ENCODE measurements around the gene FGF1. TPM values are rescaled to one million over a fixed set of nuclear protein-coding genes. Genes with fewer than 3 reads are reported as not detected.

FGF1 gene
- total RNA-seq, 1 donor from 2014 or later, result not detected

DNA sequence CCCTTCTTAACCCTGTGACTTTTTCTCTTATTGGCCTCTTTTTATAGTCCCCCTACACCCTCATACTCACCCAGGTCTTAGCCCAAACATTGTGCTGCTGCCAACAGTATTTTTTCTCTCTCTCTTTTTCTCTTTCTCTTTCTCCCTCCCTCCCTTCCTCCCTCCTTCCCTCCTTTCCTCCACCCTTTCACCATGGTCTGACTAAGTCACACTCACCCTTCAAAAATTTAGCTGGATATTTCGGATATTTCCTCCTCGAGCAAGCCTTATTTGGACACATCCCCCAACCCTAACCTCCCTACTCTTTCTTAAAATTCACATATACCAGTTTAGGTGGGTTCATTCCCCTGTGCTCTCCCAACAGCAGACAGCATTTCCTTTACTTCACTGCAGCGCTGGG, 64.7 kb downstream of the FGF1 start:
- H3K4me3 Mint-ChIP-seq (ENCODE audit: low read depth), result no peak overlapping the region
- H3K36me3 Mint-ChIP-seq (ENCODE audit: insufficient read depth), result peaks cover 1% of the 10 kb centered on the region
- peaks cover 3% of the 10 kb centered on the region for H3K27me3 Mint-ChIP-seq
- DNase-seq (ENCODE audit: low spot score, unreplicated experiment), result no peak
- no peaks in the 10 kb centered on the region for H3K4me1 Mint-ChIP-seq (ENCODE audit: low read depth)
- no peaks in the 10 kb centered on the region for H3K9me3 Mint-ChIP-seq (ENCODE audit: low read depth)
- TF ChIP-seq, protein P1, sequence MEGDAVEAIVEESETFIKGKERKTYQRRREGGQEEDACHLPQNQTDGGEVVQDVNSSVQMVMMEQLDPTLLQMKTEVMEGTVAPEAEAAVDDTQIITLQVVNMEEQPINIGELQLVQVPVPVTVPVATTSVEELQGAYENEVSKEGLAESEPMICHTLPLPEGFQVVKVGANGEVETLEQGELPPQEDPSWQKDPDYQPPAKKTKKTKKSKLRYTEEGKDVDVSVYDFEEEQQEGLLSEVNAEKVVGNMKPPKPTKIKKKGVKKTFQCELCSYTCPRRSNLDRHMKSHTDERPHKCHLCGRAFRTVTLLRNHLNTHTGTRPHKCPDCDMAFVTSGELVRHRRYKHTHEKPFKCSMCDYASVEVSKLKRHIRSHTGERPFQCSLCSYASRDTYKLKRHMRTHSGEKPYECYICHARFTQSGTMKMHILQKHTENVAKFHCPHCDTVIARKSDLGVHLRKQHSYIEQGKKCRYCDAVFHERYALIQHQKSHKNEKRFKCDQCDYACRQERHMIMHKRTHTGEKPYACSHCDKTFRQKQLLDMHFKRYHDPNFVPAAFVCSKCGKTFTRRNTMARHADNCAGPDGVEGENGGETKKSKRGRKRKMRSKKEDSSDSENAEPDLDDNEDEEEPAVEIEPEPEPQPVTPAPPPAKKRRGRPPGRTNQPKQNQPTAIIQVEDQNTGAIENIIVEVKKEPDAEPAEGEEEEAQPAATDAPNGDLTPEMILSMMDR (IDR thresholded peaks at IDR 0.05; ENCODE audit: unreplicated experiment), result no peak
- H3K27ac Mint-ChIP-seq, result no peak overlapping the region

DNA sequence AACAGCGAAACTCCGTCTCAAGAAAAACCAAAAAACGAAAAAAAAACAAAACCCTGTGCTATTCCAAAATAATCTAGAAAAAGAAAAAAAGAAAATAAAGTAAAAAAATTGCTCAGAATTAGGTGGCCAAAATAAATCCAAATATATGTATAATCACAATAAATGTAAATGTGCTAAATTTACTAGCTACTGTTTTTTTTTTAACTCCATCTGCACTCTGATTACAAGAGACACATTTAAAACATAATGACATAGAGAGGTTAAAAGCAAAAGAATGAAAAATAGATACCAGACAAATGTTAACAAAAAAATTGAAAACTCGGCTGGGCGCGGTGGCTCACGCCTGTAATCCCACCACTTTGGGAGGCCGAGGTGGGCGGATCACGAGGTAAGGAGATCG, 66.1 kb downstream of the FGF1 start:
- TF ChIP-seq, protein P1 (IDR thresholded peaks at IDR 0.05; ENCODE audit: unreplicated experiment), result no peak
- Mint-ChIP-seq H3K27me3 (peaks cover 3% of the 10 kb centered on the region), H3K36me3 (ENCODE audit: insufficient read depth) (peaks cover 1% of the 10 kb centered on the region), H3K4me3 (ENCODE audit: low read depth) (no peak overlapping the region), H3K27ac (no peak overlapping the region), H3K9me3 (ENCODE audit: low read depth) (no peaks in the 10 kb centered on the region), H3K4me1 (ENCODE audit: low read depth) (no peaks in the 10 kb centered on the region)
- DNase-seq (ENCODE audit: low spot score, unreplicated experiment), result no peak

DNA sequence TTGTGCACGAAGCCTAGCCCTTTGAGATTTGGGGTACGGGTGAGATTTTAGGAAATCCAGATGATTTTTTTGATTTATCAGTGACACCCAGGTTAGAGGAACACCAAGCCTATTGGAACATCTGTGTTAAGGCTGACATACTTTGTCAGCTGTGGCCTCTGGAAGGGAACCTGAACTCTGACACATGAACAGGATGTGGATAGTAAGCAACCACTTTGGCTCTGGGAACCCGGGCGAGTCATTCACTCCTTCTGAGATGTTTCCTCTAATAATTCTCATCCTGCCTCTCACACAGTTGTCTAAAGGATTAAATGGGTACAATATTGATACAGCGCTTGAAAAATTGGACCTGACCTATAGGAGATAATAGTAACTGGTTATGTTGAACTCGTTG, 67.8 kb downstream of the FGF1 start:
- Mint-ChIP-seq H3K9me3 (ENCODE audit: low read depth) (no peaks in the 10 kb centered on the region), H3K4me1 (ENCODE audit: low read depth) (no peaks in the 10 kb centered on the region), H3K36me3 (ENCODE audit: insufficient read depth) (peaks cover 1% of the 10 kb centered on the region), H3K4me3 (ENCODE audit: low read depth) (no peak overlapping the region), H3K27me3 (no peaks in the 10 kb centered on the region), H3K27ac (no peak overlapping the region)
- DNase-seq (ENCODE audit: low spot score, unreplicated experiment), result no peak
- TF ChIP-seq, protein P1 (IDR thresholded peaks at IDR 0.05; ENCODE audit: unreplicated experiment), result no peak

DNA sequence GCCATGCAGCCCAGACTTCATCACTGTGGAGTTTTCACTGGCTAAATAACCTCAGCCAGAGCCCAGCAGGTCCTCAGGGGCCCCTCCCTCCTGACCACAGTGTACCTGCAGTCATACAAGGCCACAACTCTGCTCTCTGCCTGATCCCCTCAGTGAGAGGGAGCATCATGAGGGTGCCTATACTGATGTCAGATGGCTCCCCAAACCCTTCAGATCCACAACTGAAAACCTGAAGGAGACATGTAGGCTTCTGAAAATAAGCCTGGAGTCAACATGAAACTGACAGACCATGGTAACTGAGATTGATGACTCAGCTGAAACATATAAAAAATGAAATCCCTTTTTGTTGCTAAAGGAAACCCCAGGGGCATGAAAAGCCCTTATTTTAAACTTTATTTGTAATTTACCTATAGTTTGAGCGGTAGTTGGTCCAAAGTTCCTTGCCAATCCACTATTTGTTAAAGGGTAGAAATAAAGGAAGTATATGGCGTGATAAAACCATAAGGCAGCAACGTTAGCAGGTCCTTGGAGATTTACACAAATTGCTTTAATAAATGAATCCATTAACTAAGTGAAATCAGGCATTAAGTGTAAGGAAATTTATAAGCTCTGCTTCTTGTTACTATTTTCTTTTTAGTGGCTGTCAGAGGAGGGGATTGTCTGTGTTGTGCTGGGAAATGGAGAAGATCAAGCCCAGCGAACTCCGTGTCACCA, 68.3 kb downstream of the FGF1 start:
- TF ChIP-seq, protein P1 (IDR thresholded peaks at IDR 0.05; ENCODE audit: unreplicated experiment), result no peak
- peaks cover 1% of the 10 kb centered on the region for H3K36me3 Mint-ChIP-seq (ENCODE audit: insufficient read depth)
- H3K27me3 Mint-ChIP-seq, result peaks cover 5% of the 10 kb centered on the region
- no peaks in the 10 kb centered on the region for H3K9me3 Mint-ChIP-seq (ENCODE audit: low read depth)
- H3K4me3 Mint-ChIP-seq (ENCODE audit: low read depth), result no peak overlapping the region
- DNase-seq (ENCODE audit: low spot score, unreplicated experiment), result no peak
- H3K4me1 Mint-ChIP-seq (ENCODE audit: low read depth), result no peaks in the 10 kb centered on the region
- H3K27ac Mint-ChIP-seq, result no peak overlapping the region

DNA sequence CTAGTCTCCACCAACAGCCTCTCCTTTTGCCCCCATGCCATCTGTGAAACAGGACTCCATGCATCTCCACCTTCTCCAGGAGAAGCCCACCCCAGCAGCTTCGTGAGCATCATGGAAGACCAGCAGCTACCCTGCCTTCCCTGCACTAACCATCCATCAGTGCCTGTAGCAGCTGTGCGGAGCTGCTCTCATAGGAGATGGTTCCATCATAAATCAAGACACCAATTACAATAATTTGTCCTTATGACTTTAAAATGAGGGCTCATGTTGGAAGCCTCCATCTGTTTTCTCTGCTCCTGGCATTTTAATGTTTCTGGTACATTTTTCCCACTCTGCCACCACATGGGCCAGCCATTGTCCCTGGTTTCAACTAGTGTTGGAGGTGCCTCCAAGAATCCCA, 69.9 kb downstream of the FGF1 start:
- peaks cover 12% of the 10 kb centered on the region for H3K27me3 Mint-ChIP-seq
- H3K4me3 Mint-ChIP-seq (ENCODE audit: low read depth), result no peak overlapping the region
- H3K9me3 Mint-ChIP-seq (ENCODE audit: low read depth), result no peaks in the 10 kb centered on the region
- H3K4me1 Mint-ChIP-seq (ENCODE audit: low read depth), result no peaks in the 10 kb centered on the region
- no peak for DNase-seq (ENCODE audit: low spot score, unreplicated experiment)
- no peak overlapping the region for H3K27ac Mint-ChIP-seq
- peaks cover 1% of the 10 kb centered on the region for H3K36me3 Mint-ChIP-seq (ENCODE audit: insufficient read depth)
- TF ChIP-seq, protein P1 (IDR thresholded peaks at IDR 0.05; ENCODE audit: unreplicated experiment), result no peak

Measured in progenitor cell of endocrine pancreas (in vitro differentiated cells).